SK-N-SH (cell line): Measurements from ENCODE around the gene MYD88. TPM values are rescaled to one million over a fixed set of nuclear protein-coding genes. Genes with fewer than 3 reads are reported as not detected.

Experiments
- SIN3A ChIP-seq: IDR thresholded peaks from 2 replicates; pipeline ENCODE4 v1.6.1; 2012; ENCODE audit warnings: low read depth, mild to moderate bottlenecking, low read length, moderate library complexity, borderline replicate concordance
- polyA plus RNA-seq, 3 experiments: library from polyadenylated mRNA; depleted of rRNA; stranded (reverse); fragments of >200 nt; gene quantifications; 2 replicates each; pipeline ENCODE4 v1.2.3, GENCODE V29; 2012
- small RNA-seq, 7 experiments: library from RNA; depleted of rRNA; stranded (forward); fragments of <200 nt; gene quantifications; one replicate each; pipeline ENCODE3, GENCODE V24; 2012

The MYD88 gene
- polyA plus RNA-seq, 1 of the 3 experiments (the other 2 are of a cell fraction), result 24.0 TPM

GRCh38 chr3:38190481-38190881 is 52.0 kb downstream of the MYD88 start (continued):
- no peak for TF ChIP-seq SIN3A
- TF ChIP-seq, all 33 proteins: peak for 0

Small RNAs within 50 kb of the gene (small RNA-seq; reads per million reads assigned to genes)
- gene RF00019, result 0 reads per million in 7 experiments

Other genes starting within 250 kb of the MYD88 start
- gene VILL, start 147.9 kb upstream of the MYD88 start, polyA plus RNA-seq (2012; rRNA removed), result 8.6 and 8.8 TPM in 2 replicates
- gene PLCD1, start 109.0 kb upstream of the MYD88 start, polyA plus RNA-seq (2012; rRNA removed), result 15.2 and 20.2 TPM in 2 replicates
- gene DLEC1, start 99.5 kb upstream of the MYD88 start, polyA plus RNA-seq (2012; rRNA removed), result 0.02 TPM in 1 of 2 replicates, not detected in the other
- gene ACAA1, start 1.5 kb upstream of the MYD88 start, polyA plus RNA-seq (2012; rRNA removed), result 86.4 and 101 TPM in 2 replicates
- gene OXSR1, start 26.9 kb downstream of the MYD88 start, polyA plus RNA-seq (2012; rRNA removed), result 22.3 and 31.9 TPM in 2 replicates
- gene SLC22A13, start 127.2 kb downstream of the MYD88 start, polyA plus RNA-seq (2012; rRNA removed), result 0.08 and 0.29 TPM in 2 replicates
- gene SLC22A14, start 143.6 kb downstream of the MYD88 start, polyA plus RNA-seq (2012; rRNA removed), result 0.10 and 0.16 TPM in 2 replicates
- 2.7 and 3.6 TPM in 2 replicates for gene XYLB, start 208.1 kb downstream of the MYD88 start, polyA plus RNA-seq (2012; rRNA removed)